ENCODE data around the gene POM121L12. TPM values are rescaled to one million over a fixed set of nuclear protein-coding genes. Genes with fewer than 3 reads are reported as not detected.

The POM121L12 gene
- total and polyA plus RNA-seq, 4 donors: not detected

GRCh38 chr7:53003653-53004445, 31.6 kb upstream of the POM121L12 start:
- no peak for DNase-seq
- Histone ChIP-seq H3K27me3 (ENCODE audit: control insufficient read depth in 3 of 3, insufficient read depth in 3 of 3, low read length in 2 of 3) (no peaks in the 10 kb centered on the region), H3K9ac (ENCODE audit: insufficient read depth in 1 of 2, low read length in 2 of 2) (no peak overlapping the region), H3K36me3 (ENCODE audit: control insufficient read depth in 4 of 4, insufficient read depth in 4 of 4, low read length in 4 of 4) (no peaks in the 10 kb centered on the region), H3K4me3 (no peak overlapping the region), H3K27ac (ENCODE audit: low read depth in 1 of 2, low read length in 1 of 2) (no peak overlapping the region), H3K4me1 (ENCODE audit: control insufficient read depth in 5 of 5, insufficient read depth in 5 of 5, low read length in 5 of 5) (no peaks in the 10 kb centered on the region), H3K9me3 (ENCODE audit: control insufficient read depth in 4 of 4, insufficient read depth in 3 of 4, low read length in 3 of 4) (peaks cover 0 to 17% (median 0%) of the 10 kb centered on the region in 4 donors)
- TF ChIP-seq CTCF (IDR thresholded peaks at IDR 0.05; ENCODE audit: control extremely low read depth, extremely low read depth): no peak
- no peak for ATAC-seq (ENCODE audit: insufficient read depth, low FRiP score)
- 91 to 95% methylated on average over 28 to 29 of the region's 29 CpGs for WGBS, 2 donors

GRCh38 chr7:53013925-53014324, 21.5 kb upstream of the POM121L12 start:
- Histone ChIP-seq H3K4me3 (no peak overlapping the region), H3K9ac (ENCODE audit: insufficient read depth in 1 of 2, low read length in 2 of 2) (no peak overlapping the region)

GRCh38 chr7:53015463-53015862, 20.0 kb upstream of the POM121L12 start:
- Histone ChIP-seq H3K4me1 (ENCODE audit: control insufficient read depth in 5 of 5, insufficient read depth in 5 of 5, low read length in 5 of 5) (no peaks in the 10 kb centered on the region), H3K4me3 (no peak overlapping the region), H3K27me3 (ENCODE audit: control insufficient read depth in 3 of 3, insufficient read depth in 3 of 3, low read length in 2 of 3) (no peaks in the 10 kb centered on the region), H3K9ac (ENCODE audit: insufficient read depth in 1 of 2, low read length in 2 of 2) (no peak overlapping the region), H3K9me3 (ENCODE audit: control insufficient read depth in 4 of 4, insufficient read depth in 3 of 4, low read length in 3 of 4) (peaks cover 0 to 5% (median 1%) of the 10 kb centered on the region in 4 donors), H3K36me3 (ENCODE audit: control insufficient read depth in 4 of 4, insufficient read depth in 4 of 4, low read length in 4 of 4) (no peaks in the 10 kb centered on the region), H3K27ac (ENCODE audit: low read depth in 1 of 2, low read length in 1 of 2) (no peak overlapping the region)
- DNase-seq (no peak), ATAC-seq (ENCODE audit: insufficient read depth, low FRiP score) (no peak)
- 90 to 94% methylated on average over 1 of the region's 1 CpG for WGBS, 2 donors
- TF ChIP-seq CTCF (IDR thresholded peaks at IDR 0.05; ENCODE audit: control extremely low read depth, extremely low read depth): no peak

More at GRCh38 chr7:53013925-53014324, 21.5 kb upstream of the POM121L12 start:
- Histone ChIP-seq H3K36me3 (ENCODE audit: control insufficient read depth in 4 of 4, insufficient read depth in 4 of 4, low read length in 4 of 4) (no peaks in the 10 kb centered on the region), H3K4me1 (ENCODE audit: control insufficient read depth in 5 of 5, insufficient read depth in 5 of 5, low read length in 5 of 5) (no peaks in the 10 kb centered on the region), H3K9me3 (ENCODE audit: control insufficient read depth in 4 of 4, insufficient read depth in 3 of 4, low read length in 3 of 4) (peaks cover 0 to 5% (median 1%) of the 10 kb centered on the region in 4 donors), H3K27me3 (ENCODE audit: control insufficient read depth in 3 of 3, insufficient read depth in 3 of 3, low read length in 2 of 3) (no peaks in the 10 kb centered on the region), H3K27ac (ENCODE audit: low read depth in 1 of 2, low read length in 1 of 2) (no peak overlapping the region)
- WGBS, 2 donors: 56 to 59% methylated on average over 2 of the region's 2 CpGs
- ATAC-seq (ENCODE audit: insufficient read depth, low FRiP score) (no peak), DNase-seq (no peak)
- TF ChIP-seq CTCF (IDR thresholded peaks at IDR 0.05; ENCODE audit: control extremely low read depth, extremely low read depth): no peak
